Gastrocnemius medialis (tissue), 4 donors: ENCODE results near the gene SPINT1.

Experiments
- POLR2A ChIP-seq, 2 donors: fragments of 450-650 bp; IDR thresholded peaks; one replicate each; pipeline ENCODE4 v1.6.1; 2017; ENCODE audit warnings: antibody characterized with exemption in 2 of 2, mild to moderate bottlenecking in 2 of 2, moderate library complexity in 2 of 2
- TF ChIP-seq, protein P1 (sequence below), 5 experiments: fragments of 450-650 bp in 3 of 5; fragments of 200-600 bp in 2 of 5; sonication (generic) in 2 of 5; IDR thresholded peaks in 4 of 5; conservative IDR thresholded peaks in 1 of 5; 1 replicate in 4 of 5; 2 replicates in 1 of 5; pipeline ENCODE4 v1.5.1; 2016 to 2019; ENCODE audit warnings: antibody characterized with exemption in 5 of 5, mild to moderate bottlenecking in 3 of 5, moderate library complexity in 3 of 5

DNA sequence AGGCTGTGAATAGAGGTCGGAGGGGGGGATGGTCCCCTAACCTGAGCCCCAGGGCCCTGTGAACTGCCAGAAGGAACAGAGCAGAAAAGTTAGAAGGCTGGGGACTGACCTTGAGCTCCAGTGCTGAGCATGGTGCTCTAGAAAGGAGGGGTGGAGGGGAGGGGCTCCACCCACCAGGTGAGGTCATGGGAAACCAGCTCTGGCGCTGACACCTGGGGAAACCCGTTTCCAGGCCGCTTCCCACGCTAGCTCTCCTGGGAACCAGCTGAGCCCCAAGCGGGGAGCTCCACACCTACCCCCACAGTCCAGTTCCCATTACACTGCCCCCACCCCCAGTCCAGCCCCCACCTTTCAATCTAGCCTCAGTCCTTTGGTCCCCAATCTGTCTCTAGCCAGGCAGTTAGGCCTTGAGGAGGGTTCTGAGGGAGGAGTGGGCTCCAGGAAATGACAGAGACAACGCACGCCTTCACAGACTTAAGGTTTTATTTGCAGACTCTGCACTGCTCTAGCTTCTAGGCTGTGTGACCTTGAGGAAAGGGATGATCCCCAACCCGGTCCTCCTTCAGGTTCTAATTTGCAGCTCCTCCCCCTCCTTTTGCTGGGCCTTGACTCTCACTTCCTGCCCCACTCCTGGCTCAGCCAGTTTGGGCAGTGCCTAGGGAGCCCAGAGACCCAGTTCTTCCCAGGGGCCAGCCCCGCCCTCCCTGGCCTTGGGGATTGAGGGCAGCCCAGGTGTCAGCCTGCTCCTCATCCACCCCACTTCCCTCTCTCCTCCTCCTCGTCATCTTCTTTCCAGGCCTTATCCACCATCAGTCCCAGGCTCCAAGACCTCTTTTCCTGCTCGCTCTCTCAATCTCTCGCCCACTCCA, 28.1 kb downstream of the SPINT1 start:
- TF ChIP-seq, protein P1, sequence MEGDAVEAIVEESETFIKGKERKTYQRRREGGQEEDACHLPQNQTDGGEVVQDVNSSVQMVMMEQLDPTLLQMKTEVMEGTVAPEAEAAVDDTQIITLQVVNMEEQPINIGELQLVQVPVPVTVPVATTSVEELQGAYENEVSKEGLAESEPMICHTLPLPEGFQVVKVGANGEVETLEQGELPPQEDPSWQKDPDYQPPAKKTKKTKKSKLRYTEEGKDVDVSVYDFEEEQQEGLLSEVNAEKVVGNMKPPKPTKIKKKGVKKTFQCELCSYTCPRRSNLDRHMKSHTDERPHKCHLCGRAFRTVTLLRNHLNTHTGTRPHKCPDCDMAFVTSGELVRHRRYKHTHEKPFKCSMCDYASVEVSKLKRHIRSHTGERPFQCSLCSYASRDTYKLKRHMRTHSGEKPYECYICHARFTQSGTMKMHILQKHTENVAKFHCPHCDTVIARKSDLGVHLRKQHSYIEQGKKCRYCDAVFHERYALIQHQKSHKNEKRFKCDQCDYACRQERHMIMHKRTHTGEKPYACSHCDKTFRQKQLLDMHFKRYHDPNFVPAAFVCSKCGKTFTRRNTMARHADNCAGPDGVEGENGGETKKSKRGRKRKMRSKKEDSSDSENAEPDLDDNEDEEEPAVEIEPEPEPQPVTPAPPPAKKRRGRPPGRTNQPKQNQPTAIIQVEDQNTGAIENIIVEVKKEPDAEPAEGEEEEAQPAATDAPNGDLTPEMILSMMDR (IDR thresholded peaks at IDR 0.05 in 4 of 5, conservative IDR thresholded peaks at IDR 0.05 in 1 of 5) = no peak
- TF ChIP-seq POLR2A (IDR thresholded peaks at IDR 0.05) = no peak
